ENCODE measurements around the gene TREM2.

Gene TREM2

GRCh38 chr6:41162687-41163418, at the start of gene TREM2:
TSS of gene TREM2 (minus strand) at chr6:41163116. CDS start at chr6:41163082, 34 bp downstream.
- TF ChIP-seq CTCF (IDR thresholded peaks at IDR 0.05; ENCODE audit: extremely low read depth, missing control alignments), result no peak
- DNase-seq (ENCODE audit: low spot score), result no peak

GRCh38 chr6:41209547-41210320, 46.8 kb upstream of the TREM2 start:
- TF ChIP-seq CTCF (IDR thresholded peaks at IDR 0.05; ENCODE audit: extremely low read depth, missing control alignments), result no peak
- DNase-seq (ENCODE audit: low spot score), result no peak

GRCh38 chr6:41208439-41209106, 45.7 kb upstream of the TREM2 start:
- no peak for TF ChIP-seq CTCF (IDR thresholded peaks at IDR 0.05; ENCODE audit: extremely low read depth, missing control alignments)
- no peak for DNase-seq (ENCODE audit: low spot score)

GRCh38 chr6:41204156-41204555, 41.2 kb upstream of the TREM2 start:
- TF ChIP-seq CTCF (IDR thresholded peaks at IDR 0.05; ENCODE audit: extremely low read depth, missing control alignments), result no peak
- DNase-seq (ENCODE audit: low spot score), result no peak

- no peak for DNase-seq (ENCODE audit: low spot score)
Observed at GRCh38 chr6:41201764-41202173, 38.9 kb upstream of the TREM2 start.

GRCh38 chr6:41200901-41201763, 38.2 kb upstream of the TREM2 start, which contains the start of gene TREML2:
TSS of gene TREML2 (minus strand) at chr6:41201149. CDS start at chr6:41201008, 141 bp downstream.
- no peak for TF ChIP-seq CTCF (IDR thresholded peaks at IDR 0.05; ENCODE audit: extremely low read depth, missing control alignments)
- DNase-seq (ENCODE audit: low spot score), result no peak

More at GRCh38 chr6:41201764-41202173, 38.9 kb upstream of the TREM2 start:
- TF ChIP-seq CTCF (IDR thresholded peaks at IDR 0.05; ENCODE audit: extremely low read depth, missing control alignments), result no peak

All from GM20000 (cell line).